HG02642 (cell line): ENCODE data around the gene CCNE1.
A peak's percentile ranks its signal among the peaks of the same experiment; 100 is the strongest.

Experiments
- ATAC-seq: cut with Tn5 transposase; IDR thresholded peaks from one replicate; pipeline ENCODE4 v1.9.1; 2021; ENCODE audit warnings: mild to moderate bottlenecking; ENCODE audit not compliant: unreplicated experiment, poor library complexity

The CCNE1 gene

GRCh38 chr19:29811125-29812079, at the start of gene CCNE1:
Gene CCNE1 (plus strand): TSS chr19:29811991. CDS start chr19:29812556, 565 bp downstream.
- ATAC-seq, result peak; percentile 79

GRCh38 chr19:29763196-29763595, 48.6 kb upstream of the CCNE1 start:
- ATAC-seq, result no peak

DNA sequence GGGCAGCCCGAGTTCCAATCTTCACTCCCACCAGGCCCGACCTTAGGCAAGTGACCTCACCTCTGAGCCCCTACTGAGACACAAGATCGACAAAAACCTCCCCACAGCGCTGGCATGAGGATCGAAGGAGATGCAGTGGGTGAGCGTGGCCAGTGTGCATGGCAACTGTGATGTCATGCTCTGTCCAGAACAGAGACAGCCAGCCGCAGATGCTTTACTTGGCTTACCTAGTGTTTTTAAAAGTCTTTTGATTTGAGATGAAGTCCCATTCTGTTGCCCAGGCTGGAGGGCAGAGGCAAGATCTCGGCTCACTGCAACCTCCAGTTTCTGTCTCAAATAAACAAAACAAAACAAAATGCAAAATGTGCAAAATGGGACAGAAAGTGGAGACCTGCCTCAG, 47.4 kb upstream of the CCNE1 start:
- ATAC-seq, result no peak

DNA sequence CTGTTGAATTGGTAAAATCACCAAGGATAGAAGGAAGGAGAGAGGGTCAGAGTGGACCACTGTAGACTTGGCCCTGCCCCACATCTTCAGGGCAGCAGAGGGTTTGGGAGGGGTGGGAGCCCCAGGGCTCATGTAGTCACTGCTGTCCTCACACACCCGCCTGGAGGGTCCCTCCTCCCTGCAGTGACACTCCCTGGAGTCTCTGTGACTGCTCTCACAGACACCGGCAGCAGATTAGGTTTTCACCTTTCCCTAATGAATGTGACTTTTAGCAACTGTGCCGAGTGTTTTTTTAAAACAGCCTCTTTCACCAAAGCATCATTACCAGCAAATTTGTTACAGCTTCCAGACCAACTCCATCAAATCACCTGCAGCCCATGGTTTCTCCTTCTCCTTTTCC, 45.7 kb upstream of the CCNE1 start:
- ATAC-seq, result no peak

GRCh38 chr19:29767039-29767735, 44.6 kb upstream of the CCNE1 start:
- no peak for ATAC-seq

- ATAC-seq, result no peak
Observed at GRCh38 chr19:29768166-29768565, 43.6 kb upstream of the CCNE1 start.

DNA sequence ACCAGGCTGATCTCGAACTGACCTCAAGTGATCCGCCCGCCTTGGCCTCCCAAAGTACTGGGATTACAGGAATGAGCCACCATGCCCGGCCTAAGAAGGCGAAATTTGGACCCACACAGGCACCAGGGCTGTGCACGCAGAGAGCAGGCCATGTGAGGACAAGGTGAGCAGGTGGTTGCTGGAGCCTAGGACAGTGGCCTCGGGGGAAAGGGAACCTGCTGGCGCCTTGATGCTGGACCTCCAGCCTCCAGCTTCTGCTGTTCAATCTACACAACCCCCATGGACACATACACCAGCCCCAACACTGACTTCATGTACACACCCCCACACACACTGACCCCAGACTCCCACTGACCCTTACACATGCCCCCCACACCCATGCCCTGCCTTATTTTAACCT, 41.8 kb upstream of the CCNE1 start:
- ATAC-seq, result no peak

DNA sequence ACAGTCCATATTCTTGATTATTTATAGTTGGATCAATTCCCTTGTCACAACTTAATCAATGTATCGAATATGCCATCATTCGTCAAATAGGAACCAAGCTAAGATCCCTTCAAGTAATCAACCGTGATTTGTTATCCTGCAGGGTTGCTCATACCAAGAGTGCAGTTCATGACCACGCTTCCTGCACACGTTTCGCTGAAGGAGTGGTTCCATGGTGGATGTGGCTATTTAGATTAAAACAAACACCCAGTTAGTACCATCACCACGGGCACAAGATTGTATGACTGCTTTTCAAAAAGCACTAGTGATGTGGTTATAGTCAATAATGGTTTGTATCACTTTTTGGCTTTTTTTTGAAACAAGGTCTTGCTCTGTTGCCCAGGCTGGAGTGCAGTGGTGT, 41.1 kb upstream of the CCNE1 start:
- no peak for ATAC-seq

DNA sequence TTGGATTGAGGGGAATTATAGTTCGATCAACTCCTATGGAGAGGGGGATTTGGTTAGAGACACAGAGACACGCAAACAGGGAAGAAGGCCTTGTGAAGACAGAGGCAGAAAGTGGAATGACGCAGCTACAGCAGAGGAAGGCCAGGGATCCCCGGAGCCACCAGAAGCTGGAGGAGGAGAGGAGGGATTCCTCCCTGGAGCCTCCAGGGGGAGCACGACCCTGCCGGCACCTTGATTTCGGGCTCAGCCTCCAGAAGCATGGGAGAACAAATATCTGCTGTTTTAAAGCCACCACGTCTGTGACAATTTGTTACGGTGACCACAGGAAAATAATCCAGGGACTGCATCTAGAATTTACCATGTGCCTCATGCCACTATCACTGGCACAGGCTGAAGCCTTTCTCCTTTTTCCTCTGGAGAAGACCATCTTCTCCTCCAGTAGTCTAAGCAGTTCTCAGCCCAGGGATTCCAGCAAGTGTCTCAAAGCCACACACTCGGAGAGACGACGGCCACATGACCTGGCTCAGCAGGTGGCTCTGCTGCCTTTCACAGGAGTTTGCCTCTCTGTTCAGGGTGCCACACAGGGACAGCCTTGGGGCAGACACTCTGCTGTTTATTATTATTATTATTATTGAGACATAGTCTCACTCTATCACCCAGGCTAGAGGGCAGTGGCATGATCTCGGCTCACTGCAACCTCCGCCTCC, 39.9 kb upstream of the CCNE1 start:
- no peak for ATAC-seq

- no peak for ATAC-seq
Observed at GRCh38 chr19:29772696-29773095, 39.1 kb upstream of the CCNE1 start.

DNA sequence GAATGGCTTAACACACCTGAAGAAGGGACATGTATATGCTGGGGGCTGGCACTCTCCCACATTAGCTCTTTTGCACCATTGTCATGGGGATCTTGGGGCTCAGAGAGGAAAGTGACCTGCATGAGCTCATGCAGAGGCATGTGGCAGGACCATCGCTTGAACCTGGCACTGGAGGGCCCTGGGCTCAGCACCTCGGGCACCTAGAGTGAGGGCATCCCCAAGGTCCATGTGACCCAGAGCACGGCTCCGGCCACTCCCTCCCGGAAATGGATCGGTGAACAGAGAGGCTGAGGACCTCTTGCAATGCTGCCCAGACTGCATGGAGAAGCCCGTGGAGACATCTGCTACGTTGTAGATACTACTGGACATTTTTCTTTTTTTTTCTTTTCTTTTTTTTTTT, 38.6 kb upstream of the CCNE1 start:
- no peak for ATAC-seq

- ATAC-seq, result no peak
Observed at GRCh38 chr19:29774126-29774525, 37.7 kb upstream of the CCNE1 start.

- no peak for ATAC-seq
Observed at GRCh38 chr19:29777781-29778309, 33.9 kb upstream of the CCNE1 start.

- no peak for ATAC-seq
Observed at GRCh38 chr19:29779921-29780320, 31.9 kb upstream of the CCNE1 start.

DNA sequence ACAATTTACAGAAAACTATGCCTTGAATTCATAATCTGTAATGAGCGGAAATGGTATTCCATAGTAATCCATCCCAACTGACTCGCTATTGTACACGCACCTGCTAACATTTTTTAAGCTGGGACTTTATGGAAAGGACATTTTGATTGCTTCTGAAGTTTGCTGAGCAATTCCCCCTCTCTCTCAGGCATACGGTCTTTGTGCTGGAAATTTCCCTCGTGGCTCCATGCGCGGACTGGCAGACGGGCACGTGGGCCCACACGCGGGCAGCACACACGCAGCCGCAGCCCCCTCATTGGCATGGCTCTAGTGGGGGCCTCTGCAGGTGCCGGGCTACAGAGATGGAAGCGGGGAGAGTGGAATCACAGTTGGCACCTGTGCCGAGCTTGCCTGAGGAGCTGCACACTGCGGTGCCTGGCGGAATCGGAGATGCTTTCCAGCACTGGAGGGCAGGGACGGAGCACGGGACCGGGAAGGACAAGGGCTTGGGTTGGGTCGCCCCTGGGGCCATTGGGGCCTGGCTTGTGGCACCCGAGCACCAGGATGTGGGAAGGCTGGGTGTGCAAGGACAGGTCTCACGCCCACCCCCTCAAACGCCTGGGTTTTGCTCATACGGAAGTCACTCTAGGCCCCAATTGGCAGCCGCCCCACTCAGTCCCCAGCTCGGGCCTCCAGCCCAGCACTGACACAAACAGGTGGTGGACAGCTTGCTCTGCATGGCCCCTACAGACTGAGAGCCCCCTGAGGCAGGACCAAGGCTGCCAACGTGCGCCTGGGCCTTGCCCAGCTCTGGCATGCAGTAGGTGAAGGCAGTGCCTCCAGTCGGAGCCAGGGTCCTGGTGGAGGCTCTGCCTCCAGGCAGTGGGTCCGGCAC, 30.2 kb upstream of the CCNE1 start:
- ATAC-seq, result no peak

GRCh38 chr19:29782260-29782580, 29.6 kb upstream of the CCNE1 start:
- ATAC-seq, result no peak

GRCh38 chr19:29783627-29784190, 28.1 kb upstream of the CCNE1 start:
- no peak for ATAC-seq

DNA sequence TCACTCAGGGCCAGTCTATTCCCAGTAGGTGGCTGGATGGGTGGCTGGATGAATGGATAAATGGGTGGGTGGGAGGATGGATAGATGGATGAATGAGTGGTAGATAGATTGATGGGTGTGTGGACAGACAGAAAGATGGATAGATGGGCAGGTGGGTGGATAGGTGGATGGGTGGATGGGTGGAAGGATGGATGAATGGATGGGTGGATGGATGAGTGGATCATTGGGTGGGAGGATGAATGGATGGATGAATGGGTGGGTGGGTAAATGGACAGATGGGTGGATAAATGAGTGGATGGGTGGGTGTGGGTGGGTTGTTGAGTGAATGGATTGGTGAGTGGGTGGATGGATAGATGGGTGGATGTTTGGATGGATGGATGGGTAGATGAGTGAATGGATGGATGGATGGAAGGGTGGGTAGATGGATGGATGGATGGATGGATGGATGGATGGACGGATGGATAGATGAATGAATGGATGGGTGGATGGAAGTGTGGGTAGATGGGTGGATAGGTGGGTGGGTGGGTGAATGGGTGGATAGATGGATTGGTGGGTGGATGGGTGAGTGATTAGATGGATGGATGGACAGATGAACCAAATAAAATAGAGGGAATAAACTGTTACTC, 27.1 kb upstream of the CCNE1 start:
- ATAC-seq, result no peak

- no peak for ATAC-seq
Observed at GRCh38 chr19:29785360-29785759, 26.4 kb upstream of the CCNE1 start.
